K562 (cell line): Measurements from ENCODE around the gene MBNL1. TPM values are rescaled to one million over a fixed set of nuclear protein-coding genes. Genes with fewer than 3 reads are reported as not detected.
A peak's percentile ranks its signal among the peaks of the same experiment; 100 is the strongest.

Experiments used
- ATAC-seq: fragments of 200-7000 bp; cut with Tn5 transposase; 3 replicates; pipeline ENCODE4 v1.9.1; 2020; ENCODE audit warnings: moderate library complexity
- BruUV-seq: library from RNA; stranded (reverse); fragments of 400-500 nt; replicated peaks from 2 replicates; lab custom pipeline; 2021; lab: Mats Ljungman, UMichigan
- CTCF ChIA-PET: fragments of 300-600 bp; formaldehyde crosslinking; extraction: SDS; loops from one replicate; lab custom pipeline; 2021; ENCODE audit warnings: low intra/inter-chr PET ratio; lab: Yijun Ruan, JAX
- POLR2A ChIA-PET: fragments of 300-600, 350-650 bp; sonication (Branson Sonifier 250); formaldehyde crosslinking; extraction: SDS; loops from one replicate; lab custom pipeline; 2021; ENCODE audit warnings: antibody characterized with exemption, inconsistent platforms; lab: Yijun Ruan, JAX
- DNase-seq, 4 experiments: peaks; one replicate each; pipeline versions ENCODE4 v3.0.0 to v3.0.0-alpha.2; 2011 to 2018; ENCODE audit warnings: low spot score in 3 of 4, mixed read lengths in 3 of 4; ENCODE audit errors: extremely low read depth in 1 of 4
- FAIRE-seq: peaks from 2 replicates; lab custom pipeline; 2011; peaks lifted over from hg19 to GRCh38; lab: Jason Lieb, UNC
- H2AFZ ChIP-seq: 2 replicates; pipeline ENCODE4 v1.6.0; 2011; ENCODE audit warnings: low read depth, low read length, control low read depth, inconsistent platforms
- H3K27ac ChIP-seq: fragments of 200-600 bp; 3 replicates; pipeline ENCODE4 v1.8.0; 2011; ENCODE audit warnings: low read depth, mild to moderate bottlenecking, control low read depth, inconsistent platforms, low read length, moderate library complexity, mixed read lengths; ENCODE audit errors: extremely low read depth
- H3K27me3 ChIP-seq, 2 experiments: fragments of 300-600 bp in 1 of 2; 2 replicates in 1 of 2; 3 replicates in 1 of 2; pipeline versions ENCODE4 v1.6.0 to v1.8.0; 2011; ENCODE audit warnings: inconsistent platforms in 2 of 2, low read length in 2 of 2, mild to moderate bottlenecking in 1 of 2, mixed read lengths in 1 of 2, moderate library complexity in 1 of 2; ENCODE audit not compliant: control insufficient read depth in 2 of 2, insufficient read depth in 2 of 2
- H3K36me3 ChIP-seq: fragments of 300-600 bp; 3 replicates; pipeline ENCODE4 v1.8.0; 2011; ENCODE audit warnings: mild to moderate bottlenecking, low read length, inconsistent platforms; ENCODE audit not compliant: control insufficient read depth, insufficient read depth
- H3K4me1 ChIP-seq, 2 experiments: fragments of 200-600 bp in 1 of 2; replicated peaks in 1 of 2; 2 replicates in 1 of 2; 3 replicates in 1 of 2; pipeline versions ENCODE4 v1.5.1 to v1.8.0; 2011; ENCODE audit warnings: inconsistent platforms in 2 of 2, low read length in 2 of 2, mild to moderate bottlenecking in 1 of 2, mixed read lengths in 1 of 2, moderate library complexity in 1 of 2; ENCODE audit not compliant: control insufficient read depth in 2 of 2, insufficient read depth in 2 of 2
- H3K4me2 ChIP-seq: 2 replicates; pipeline ENCODE4 v1.6.1; 2011; ENCODE audit warnings: low read length, control low read depth, inconsistent platforms, mixed read lengths; ENCODE audit not compliant: insufficient read depth
- H3K4me3 ChIP-seq: fragments of 200-600 bp; sonication (generic), shearing (Covaris generic); 2 replicates; pipeline ENCODE4 v1.5.1; 2016; ENCODE audit warnings: control low read depth, inconsistent platforms
- H3K79me2 ChIP-seq: fragments of 200-600 bp; 3 replicates; pipeline ENCODE4 v1.8.0; 2011; ENCODE audit warnings: low read length, inconsistent platforms; ENCODE audit not compliant: control insufficient read depth, insufficient read depth
- H3K9ac ChIP-seq, 2 experiments: 2 replicates each; pipeline versions ENCODE4 v1.6.0 to v1.6.1; 2011; ENCODE audit warnings: low read depth in 2 of 2, low read length in 2 of 2, control low read depth in 1 of 2, inconsistent platforms in 1 of 2, mild to moderate bottlenecking in 1 of 2, mixed read lengths in 1 of 2; ENCODE audit not compliant: insufficient read depth in 1 of 2
- H3K9me1 ChIP-seq: one replicate; pipeline ENCODE4 v1.6.0; 2011; ENCODE audit warnings: inconsistent platforms, mild to moderate bottlenecking, low read length, moderate library complexity; ENCODE audit not compliant: control insufficient read depth, insufficient read depth
- H3K9me3 ChIP-seq: replicated peaks from 2 replicates; pipeline ENCODE4 v1.5.1; 2011; ENCODE audit warnings: low read depth, low read length, inconsistent platforms; ENCODE audit not compliant: control insufficient read depth, insufficient read depth
- H4K20me1 ChIP-seq: replicated peaks from 2 replicates; pipeline ENCODE4 v1.6.1; 2011; ENCODE audit warnings: low read length, inconsistent platforms, mixed read lengths; ENCODE audit not compliant: control insufficient read depth, insufficient read depth
- ATF3 ChIP-seq, 2 experiments: fragments of 450-650 bp in 1 of 2; sonication (generic) in 1 of 2; formaldehyde crosslinking in 1 of 2; IDR thresholded peaks in 1 of 2; conservative IDR thresholded peaks in 1 of 2; 2 replicates each; pipeline versions ENCODE4 v1.6.1 to v1.8.1; 2016 to 2023; ENCODE audit warnings: mild to moderate bottlenecking in 2 of 2, moderate library complexity in 2 of 2, inconsistent platforms in 1 of 2, missing genetic modification reagents in 1 of 2
- BDP1 ChIP-seq: IDR thresholded peaks from 3 replicates; pipeline ENCODE4 v1.6.1; 2011; ENCODE audit not compliant: insufficient read length, insufficient read depth
- CHAMP1 ChIP-seq: fragments of 450-650 bp; IDR thresholded peaks from 2 replicates; pipeline ENCODE4 v1.6.1; 2016; ENCODE audit warnings: mild to moderate bottlenecking
- DACH1 ChIP-seq: fragments of 450-650 bp; IDR thresholded peaks from 2 replicates; pipeline ENCODE4 v1.6.1; 2018; ENCODE audit not compliant: partially characterized antibody
- KLF10 ChIP-seq: fragments of 250-450 bp; sonication (Bioruptor Pico); IDR thresholded peaks from 2 replicates; pipeline ENCODE4 v1.6.1; 2021; ENCODE audit warnings: matching md5 sums
- NFIC ChIP-seq: fragments of 450-650 bp; IDR thresholded peaks from 2 replicates; pipeline ENCODE4 v1.6.1; 2017; ENCODE audit warnings: mild to moderate bottlenecking, inconsistent platforms
- ZNF12 ChIP-seq: sonication (generic); formaldehyde crosslinking; IDR thresholded peaks from 2 replicates; pipeline ENCODE4 v1.4.0; 2020; ENCODE audit warnings: mild to moderate bottlenecking, missing genetic modification reagents
- ZNF766 ChIP-seq: fragments of 200-800 bp; sonication (Bioruptor generic); conservative IDR thresholded peaks from 2 replicates; pipeline ENCODE4 v1.6.1; 2016; ENCODE audit warnings: missing genetic modification characterization, missing compliant biosample characterization
- WGBS: fragments of 100-300 bp; shearing (Covaris generic); methylation state at CpG from one replicate; pipeline ENCODE4 v1.1.6; 2016; ENCODE audit warnings: low coverage, mixed read lengths; ENCODE audit not compliant: insufficient coverage; ENCODE audit errors: missing lambda C conversion rate; 5-methylcytosine and 5-hydroxymethylcytosine counted together
- in situ Hi-C: fragments of 300-500 bp; cut with MboI; formaldehyde crosslinking; loops from 4 replicates; pipeline ENCODE4 v1.15.0; 2018; ENCODE audit warnings: inconsistent platforms, mixed read lengths
- intact Hi-C: fragments of 100-400 bp; cut with micrococcal nuclease; formaldehyde crosslinking; loops from 2 replicates; pipeline ENCODE4 v1.14.2; 2022
- polyA plus RNA-seq, 8 experiments: library from polyadenylated mRNA; depleted of rRNA in 4 of 8; stranded (reverse) in 5 of 8; unstranded in 3 of 8; fragments of >200 nt; fragmentation: Nextera tagmentation in 2 of 8; fragmentation: Illumina TruSeq in 1 of 8; extraction: Ambion mirVana in 2 of 8; extraction: Trizol in 1 of 8; gene quantifications; 2 replicates each; pipeline versions ENCODE4 v1.2.1 to v1.2.3, GENCODE V29; 2011 to 2014; ENCODE audit warnings: inconsistent platforms in 1 of 8, missing spikeins in 1 of 8
- total RNA-seq, 7 experiments: library from RNA; depleted of rRNA in 6 of 7; stranded (reverse); fragments of >200 nt in 6 of 7; fragmentation: Illumina TruSeq in 2 of 7; extraction: Trizol in 2 of 7; gene quantifications; 2 replicates each; pipeline versions ENCODE4 v1.2.1 to v1.2.3, GENCODE V29; 2011 to 2021; ENCODE audit warnings: low replicate concordance in 1 of 7

MBNL1 gene
- total and polyA plus RNA-seq, 9 of the 15 experiments (the other 6 are each of a cell fraction or from before 2014, with no cell fraction given), result 70.3 to 243 (median 220) TPM

- ChIA-PET CTCF (no interaction called here), POLR2A (interaction anchor here (0.6 to 2.0 kb wide), 5 partner anchors 40 to 901 kb away, joined by 3 to 11 read pairs (median 3); no protein-coding TSS in a partner anchor)
- H3K27ac ChIP-seq, result peak overlapping the region; percentile 55; the same call in 2 of the 3 replicates
- H3K36me3 ChIP-seq, result peaks cover 65% of the 10 kb centered on the region; the same call in 2 of the 3 replicates
- ATAC-seq, result no peak
- H3K9me1 ChIP-seq, result no peaks in the 10 kb centered on the region
- H3K4me2 ChIP-seq, result no peak overlapping the region
- DNase-seq, result no peak
- TF ChIP-seq KLF10 (CRISPR knock-in tag) (no peak), ZNF766 (CRISPR knock-in tag) (no peak), CHAMP1 (peak; percentile 25; the same call in 1 of the 2 replicates), DACH1 (peak; percentile 20), ZNF12 (CRISPR knock-in tag) (peak; percentile 77; the same call in 1 of the 2 replicates), NFIC (0 out of 2 replicates have a peak, but pooled peaks have one; percentile 10), BDP1 (no peak), ATF3 (IDR thresholded peaks at IDR 0.05) (no peak), ATF3 (CRISPR knock-in tag; conservative IDR thresholded peaks at IDR 0.05) (no peak)
- H3K9me3 ChIP-seq, result no peaks in the 10 kb centered on the region; the same call in 1 of the 2 replicates
- WGBS, result 61% methylated on average over 6 of the region's 6 CpGs
- BruUV-seq, result no TSS peak
- H3K9ac ChIP-seq, result no peak overlapping the region
- no peak for FAIRE-seq
- peaks cover 0 to 31% of the 10 kb centered on the region in 2 experiments; a peak in 2 of 5 replicates for H3K4me1 ChIP-seq
- no peak overlapping the region for H2AFZ ChIP-seq
- no peak overlapping the region for H3K4me3 ChIP-seq
- intact Hi-C loops (loop anchor here (10.0 kb wide), 1 partner anchor 129 kb away; no protein-coding TSS in a partner anchor), in situ Hi-C loops (no loop called here)
- peaks cover 5% of the 10 kb centered on the region for H4K20me1 ChIP-seq
- peaks cover 98% of the 10 kb centered on the region for H3K79me2 ChIP-seq
- H3K27me3 ChIP-seq, result no peaks in the 10 kb centered on the region
Measured at GRCh38 chr3:152315623-152316022, 46.9 kb downstream of the MBNL1 start.
